NCI-H187 treated with DMSO at 0.1 percent for 48 hours (cell line): Measurements from ENCODE around the gene HOTAIR.

ENCODE experiments used
- DNase-seq: peaks from one replicate; lab custom pipeline; 2025; lab: John Stamatoyannopoulos, UW

HOTAIR gene

GRCh38 chr12:54000116-54001114 lies 25.7 kb upstream of the HOTAIR start, which contains the start of gene HOXC9:
Gene HOXC9, plus strand, starts transcription at chr12:54000161. Its CDS starts 28 bp downstream, at chr12:54000189.
- DNase-seq = no peak

- DNase-seq = peak; percentile 55
Observed at GRCh38 chr12:53999559-54000115, 24.9 kb upstream of the HOTAIR start.

DNA sequence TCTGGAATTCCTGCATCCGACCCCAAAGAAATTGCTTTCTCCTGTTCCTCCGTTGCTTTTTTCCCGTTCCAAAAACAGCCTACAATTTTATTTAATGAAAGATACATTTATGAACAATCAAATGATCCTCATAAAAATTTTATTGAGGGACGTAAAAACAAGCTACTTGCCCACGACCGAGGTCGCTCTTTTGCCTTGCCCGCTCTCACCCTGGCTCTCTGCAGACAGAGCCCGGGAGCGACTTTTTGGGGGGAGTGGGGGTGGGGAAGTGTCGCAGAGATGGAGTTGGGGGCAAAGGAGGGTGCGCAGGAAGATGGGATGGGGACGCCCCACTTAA lies 24.1 kb upstream of the HOTAIR start:
- no peak for DNase-seq

DNA sequence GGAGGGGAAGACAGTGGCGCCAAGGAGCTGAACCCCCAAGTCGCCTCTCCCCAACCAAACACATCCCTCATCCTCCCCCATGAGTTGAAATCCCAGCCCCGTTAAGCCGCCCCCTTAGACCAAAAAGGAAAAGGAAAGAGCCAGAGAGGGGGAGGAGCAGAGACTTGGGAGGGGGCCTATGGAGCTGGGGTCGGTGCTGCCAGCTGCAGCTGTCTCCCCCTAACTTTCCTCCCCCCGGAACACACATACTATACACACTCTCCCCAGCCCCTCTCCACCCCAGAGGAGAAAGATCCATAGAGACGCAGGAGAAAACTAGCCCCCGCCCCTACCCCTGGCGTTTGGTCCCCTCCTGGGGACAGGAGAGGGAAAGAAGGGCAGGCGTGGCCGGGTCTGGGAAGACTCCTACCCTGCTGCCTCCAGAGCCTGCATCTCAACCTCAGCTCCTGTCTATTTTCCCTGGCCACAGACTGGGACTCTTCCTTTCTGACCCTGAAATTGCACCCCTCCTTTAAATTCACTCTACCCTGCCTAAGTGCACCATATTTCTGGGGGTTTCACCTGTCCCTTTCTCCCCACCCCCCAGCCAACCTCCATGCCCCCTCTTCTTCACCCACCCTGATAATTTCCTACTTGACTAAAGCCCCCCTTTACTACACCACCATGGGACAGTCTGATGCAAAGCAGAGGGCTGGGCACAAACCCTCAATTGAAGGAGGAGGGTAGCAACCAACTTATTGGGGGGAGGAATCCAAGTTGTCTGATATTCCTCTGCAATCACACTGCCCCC lies 23.6 kb upstream of the HOTAIR start:
- DNase-seq = no peak

- DNase-seq = no peak
Observed at GRCh38 chr12:53997204-53998109, 22.7 kb upstream of the HOTAIR start.

GRCh38 chr12:53996240-53997203 lies 21.8 kb upstream of the HOTAIR start:
- DNase-seq = no peak

GRCh38 chr12:53995378-53996239 lies 20.9 kb upstream of the HOTAIR start:
- no peak for DNase-seq

GRCh38 chr12:53995002-53995377 lies 20.2 kb upstream of the HOTAIR start:
- no peak for DNase-seq

GRCh38 chr12:53994264-53995001 lies 19.7 kb upstream of the HOTAIR start:
- no peak for DNase-seq

DNA sequence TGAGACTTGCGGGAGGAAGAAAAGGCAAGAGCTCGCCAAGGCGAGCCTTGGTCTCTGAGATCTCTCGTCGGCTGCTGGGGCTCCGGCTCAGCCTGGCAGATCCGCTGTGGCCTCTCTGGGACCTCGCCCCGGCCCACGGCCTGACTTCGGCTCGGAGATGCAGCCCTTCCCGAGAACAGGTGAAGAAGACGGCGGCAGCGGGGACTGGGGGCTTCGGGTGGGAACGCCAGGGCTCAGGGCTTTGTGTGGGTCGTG lies 19.2 kb upstream of the HOTAIR start:
- no peak for DNase-seq

DNA sequence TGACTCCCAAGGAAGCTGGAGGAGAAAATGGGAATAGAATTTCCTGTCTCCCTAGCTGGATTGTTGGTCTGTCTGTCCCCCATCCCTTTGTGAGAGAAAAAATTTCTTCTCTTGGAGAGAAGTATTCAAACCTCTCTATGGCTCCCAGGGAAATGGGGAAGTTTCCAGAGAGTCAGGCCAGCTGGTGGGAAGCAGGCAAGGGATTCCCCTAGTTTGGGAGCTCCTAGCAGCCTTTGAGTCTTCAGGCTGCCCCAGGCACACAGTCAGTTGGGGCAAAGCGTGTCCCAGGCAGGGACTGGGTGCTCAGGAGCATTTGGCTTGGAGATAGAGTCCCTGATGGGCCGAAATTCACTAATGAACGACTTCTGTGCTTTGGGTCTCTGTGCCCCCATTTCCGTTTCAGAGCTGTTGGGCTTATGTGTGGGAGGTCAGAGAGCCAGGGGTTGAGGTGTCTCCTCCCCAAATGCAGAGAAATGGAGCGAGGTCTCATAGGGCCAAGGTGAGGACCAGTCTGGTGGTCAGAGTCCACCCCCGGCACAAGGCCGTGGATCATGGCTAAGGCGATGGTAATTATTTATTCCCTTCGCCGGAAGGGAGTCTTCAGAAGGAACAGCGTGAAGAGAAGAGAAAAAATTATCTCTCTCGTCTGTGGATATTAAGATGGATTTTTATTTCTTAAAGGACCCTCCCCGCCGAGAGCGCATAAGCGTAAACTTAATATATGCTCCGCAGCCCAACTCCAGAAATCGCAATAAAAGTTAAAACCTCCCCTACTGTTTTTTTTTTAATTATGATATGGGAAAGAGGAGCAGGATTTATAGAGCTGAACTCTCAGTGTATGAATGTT lies 18.6 kb upstream of the HOTAIR start:
- no peak for DNase-seq

- DNase-seq = no peak
Observed at GRCh38 chr12:53992377-53992889, 17.7 kb upstream of the HOTAIR start.

- DNase-seq = no peak
Observed at GRCh38 chr12:53991077-53991460, 16.3 kb upstream of the HOTAIR start.

DNA sequence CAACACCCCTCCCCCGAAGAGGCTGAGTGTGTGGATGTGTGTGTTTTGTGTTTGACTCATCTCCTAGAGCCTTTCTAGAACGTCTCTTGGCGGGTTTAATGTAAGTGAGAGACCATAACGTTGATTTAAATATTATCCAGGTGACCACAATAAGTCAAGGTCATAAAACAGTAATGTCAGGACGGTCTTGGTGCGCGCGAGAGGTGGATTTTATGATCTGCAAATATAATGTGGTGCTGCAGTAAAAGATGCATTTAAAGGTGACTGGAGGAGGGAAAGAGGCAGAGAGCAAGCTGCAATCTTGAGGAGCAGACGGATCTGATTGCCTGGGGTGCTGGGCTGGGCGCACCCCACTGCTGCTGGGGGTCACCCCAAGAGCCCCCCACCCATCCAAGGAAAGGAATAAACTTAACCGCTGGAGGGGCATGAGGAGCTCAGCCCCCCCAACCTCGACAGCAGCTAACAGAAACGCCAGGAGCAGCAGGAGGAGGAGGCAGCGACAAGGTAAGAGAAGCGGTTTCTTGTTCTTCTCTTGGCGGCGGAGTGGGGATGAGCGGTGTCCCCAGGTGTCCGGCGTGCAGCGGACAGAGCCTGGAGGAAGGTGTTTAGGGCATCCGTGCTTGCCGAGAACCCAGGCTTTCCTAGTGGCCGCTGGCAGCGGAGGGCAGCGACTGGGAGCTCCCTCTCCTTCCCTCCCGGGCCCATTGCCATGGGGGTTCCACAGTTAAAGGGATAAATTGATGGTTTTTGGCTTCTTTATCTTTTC lies 15.7 kb upstream of the HOTAIR start:
- peak; percentile 80 for DNase-seq

DNA sequence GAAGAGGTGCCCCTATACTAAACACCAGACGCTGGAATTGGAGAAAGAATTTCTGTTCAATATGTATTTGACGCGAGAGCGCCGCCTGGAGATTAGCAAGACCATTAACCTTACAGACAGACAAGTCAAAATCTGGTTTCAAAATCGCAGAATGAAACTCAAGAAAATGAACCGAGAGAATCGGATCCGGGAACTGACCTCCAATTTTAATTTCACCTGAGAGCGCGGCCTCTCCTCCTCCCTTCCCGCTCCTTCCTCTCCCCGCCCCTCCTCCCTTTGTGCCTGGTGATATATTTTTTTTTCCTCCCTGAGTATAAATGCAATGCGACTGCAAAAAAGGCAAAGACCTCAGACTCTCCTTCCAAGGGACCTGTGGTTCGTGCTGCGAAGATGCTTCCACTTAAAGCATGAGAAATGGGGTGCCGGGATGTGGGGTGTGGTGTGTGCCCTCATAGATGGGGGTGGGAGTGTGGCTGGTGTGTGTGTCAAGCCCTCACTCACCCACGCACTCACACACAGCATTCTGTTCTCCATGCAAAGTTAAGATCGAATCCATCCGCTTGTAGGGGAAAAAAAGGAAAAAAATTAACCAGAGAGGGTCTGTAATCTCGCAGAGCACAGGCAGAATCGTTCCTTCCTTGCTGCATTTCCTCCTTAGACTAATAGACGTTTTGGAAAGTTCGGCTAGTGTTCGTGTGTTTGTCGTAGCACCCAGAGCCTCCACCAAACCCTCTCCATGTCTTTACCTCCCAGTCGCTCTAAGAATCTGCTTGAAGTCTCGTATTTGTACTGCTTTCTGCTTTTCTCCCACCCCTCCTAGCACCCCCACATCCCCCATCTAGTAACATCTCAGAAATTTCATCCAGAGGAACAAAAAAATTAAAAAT lies 14.7 kb upstream of the HOTAIR start:
- DNase-seq = peak; percentile 58
